G401 (cell line): Measurements from ENCODE around the gene SPEF2. TPM values are rescaled to one million over a fixed set of nuclear protein-coding genes. Genes with fewer than 3 reads are reported as not detected.
"Not testable (repeated sequence)": the region's sequence is repeated elsewhere in the genome, so short reads cannot be mapped to it uniquely, and the experiment has no call there.

ENCODE experiments used
- DNase-seq: peaks from one replicate; pipeline ENCODE4 v3.0.0-alpha.2; 2015; ENCODE audit warnings: low spot score
- in situ Hi-C: cut with HindIII; loops from 2 replicates; pipeline ENCODE4 v1.10.0; 2016; ENCODE audit warnings: low sequenced_read_pairs, mixed read lengths
- total RNA-seq: library from RNA; depleted of rRNA; stranded (reverse); fragments of >200 nt; shearing (Covaris generic); gene quantifications from 2 replicates; pipeline ENCODE4 v1.2.3, GENCODE V29; 2014

Gene SPEF2
- total RNA-seq, 1 experiment from 2014 or later, result 4.9 TPM

DNA sequence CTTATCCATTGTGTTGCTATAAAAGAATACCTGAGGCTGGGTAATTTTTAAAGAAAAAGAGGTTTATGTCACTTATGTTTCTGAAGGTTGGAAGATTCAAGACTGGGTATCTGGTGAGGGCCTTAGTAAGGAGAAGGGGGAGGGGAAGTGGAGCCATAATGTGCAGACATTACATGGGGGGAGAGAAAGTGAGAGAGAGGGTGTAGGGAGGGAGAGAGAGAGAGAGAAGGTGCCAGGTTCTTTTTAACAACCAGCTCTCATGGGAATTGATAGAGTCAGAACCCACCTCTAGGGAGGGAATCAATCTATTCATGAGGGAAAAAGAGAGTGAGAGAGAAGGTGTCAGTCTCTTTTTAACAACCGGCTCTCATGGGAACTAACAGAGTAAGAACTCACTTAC lies 29.5 kb downstream of the SPEF2 start:
- in situ Hi-C loops, result no loop called here
- DNase-seq, result no peak

GRCh38 chr5:35647712-35648111 lies 30.0 kb downstream of the SPEF2 start:
- DNase-seq, result no peak
- in situ Hi-C loops, result no loop called here

DNA sequence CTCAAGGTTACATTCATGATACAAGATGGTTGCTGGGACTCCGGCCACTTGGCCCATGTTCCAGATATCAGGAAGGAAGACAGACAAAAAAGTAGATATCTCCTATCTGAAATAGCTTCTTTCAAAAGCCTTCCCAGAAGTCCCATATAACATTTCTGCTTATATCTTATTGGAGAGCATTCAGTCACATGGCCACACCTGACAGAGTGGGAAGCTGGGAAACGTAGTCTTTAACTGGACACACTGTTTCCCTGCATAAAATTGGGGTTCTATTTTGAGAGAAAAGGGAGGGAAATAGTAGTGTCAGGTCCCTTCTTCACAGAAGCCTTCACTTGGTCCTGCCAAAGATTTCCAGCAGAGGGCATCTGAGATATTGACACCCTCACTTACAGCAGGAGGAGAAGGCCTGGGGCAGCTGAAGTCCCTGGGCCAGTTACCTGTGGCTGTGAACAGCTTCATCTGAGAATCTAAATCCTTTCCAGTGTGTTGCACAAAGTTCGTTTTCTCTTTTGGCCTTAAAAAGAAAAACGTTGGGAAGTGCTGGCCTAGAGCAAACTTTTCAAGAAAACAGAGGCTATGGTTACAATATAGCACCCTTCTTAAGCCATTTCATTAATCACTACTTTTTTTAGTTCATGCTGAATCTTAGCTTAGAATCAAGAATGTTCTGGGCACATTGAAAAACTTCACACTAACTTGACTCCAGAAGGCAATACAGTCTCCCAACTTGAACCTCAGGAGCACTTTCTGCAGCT lies 33.5 kb downstream of the SPEF2 start:
- in situ Hi-C loops, result no loop called here

GRCh38 chr5:35656721-35657120 lies 39.1 kb downstream of the SPEF2 start:
- in situ Hi-C loops, result no loop called here
- no peak for DNase-seq

More for the DNA sequence above, 33.5 kb downstream of the SPEF2 start:
- peak; percentile 11 for DNase-seq

- no peak for DNase-seq
- in situ Hi-C loops, result no loop called here
Measured at GRCh38 chr5:35657877-35658276, 40.2 kb downstream of the SPEF2 start.

- no peak for DNase-seq
- in situ Hi-C loops, result no loop called here
Measured at GRCh38 chr5:35659556-35659955, 41.9 kb downstream of the SPEF2 start.

DNA sequence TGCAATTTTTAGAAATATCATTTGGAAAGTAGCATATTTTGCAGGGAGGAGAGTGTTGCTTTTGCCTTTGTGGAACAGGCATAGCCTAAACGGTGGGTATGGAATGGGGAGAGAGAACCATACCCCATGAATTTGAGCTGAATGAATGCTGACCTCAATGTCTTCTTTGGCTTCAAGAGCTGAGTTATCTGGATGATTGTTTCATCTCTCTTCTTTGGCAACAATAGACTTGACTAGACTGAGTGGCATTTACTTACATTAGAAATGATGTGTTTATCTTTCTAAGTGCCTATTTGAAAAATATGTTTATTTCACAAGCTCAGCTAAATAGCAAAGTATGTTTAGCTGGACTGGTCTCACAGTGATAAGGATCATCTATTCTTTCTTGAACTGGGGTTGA lies 42.8 kb downstream of the SPEF2 start:
- DNase-seq, result no peak
- in situ Hi-C loops, result no loop called here

- in situ Hi-C loops, result no loop called here
Measured at GRCh38 chr5:35664584-35664983, 46.9 kb downstream of the SPEF2 start.

GRCh38 chr5:35665096-35665495 lies 47.4 kb downstream of the SPEF2 start:
- in situ Hi-C loops, result no loop called here
- no peak for DNase-seq

More at GRCh38 chr5:35664584-35664983, 46.9 kb downstream of the SPEF2 start:
- DNase-seq, result no peak

GRCh38 chr5:35668319-35668718 lies 50.7 kb downstream of the SPEF2 start:
- no peak for DNase-seq
- in situ Hi-C loops, result no loop called here

- in situ Hi-C loops, result no loop called here
- no peak for DNase-seq
Measured at GRCh38 chr5:35668794-35669193, 51.1 kb downstream of the SPEF2 start.

DNA sequence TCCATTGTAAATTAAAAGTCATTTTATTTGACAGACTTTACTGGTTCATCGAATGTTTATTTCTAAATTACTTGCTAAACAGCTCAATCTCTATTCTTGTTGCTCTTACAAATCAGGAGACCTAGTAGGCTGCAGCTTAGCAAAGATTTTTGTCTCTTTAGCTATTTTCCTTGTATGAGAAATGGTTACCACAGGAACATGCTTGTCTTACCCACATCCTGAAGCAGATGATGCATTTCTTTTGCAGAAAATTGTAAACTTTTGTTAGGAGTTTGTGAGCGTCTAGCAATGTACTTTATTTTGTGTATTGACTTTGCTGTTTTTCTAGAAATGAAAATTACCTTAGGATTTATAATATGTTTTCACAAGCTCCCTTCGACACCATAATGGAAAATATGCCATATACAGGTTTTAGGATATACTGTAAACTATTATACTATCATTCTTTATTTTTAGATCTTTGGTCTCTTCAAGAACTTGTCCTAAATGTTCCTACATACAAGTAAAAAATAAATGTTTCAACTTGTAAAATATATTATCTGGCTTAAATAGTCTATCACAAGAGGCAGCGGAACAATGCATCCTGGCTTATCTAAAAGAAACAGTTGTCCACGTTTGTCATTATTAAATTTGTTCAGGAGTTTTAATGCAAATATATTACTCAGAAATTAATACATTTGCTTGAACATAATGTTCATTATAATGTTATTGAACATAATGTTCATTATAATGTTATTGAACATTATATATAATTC lies 54.1 kb downstream of the SPEF2 start:
- DNase-seq, result no peak
- in situ Hi-C loops, result no loop called here

GRCh38 chr5:35672296-35672655 lies 54.6 kb downstream of the SPEF2 start:
- DNase-seq, in situ Hi-C loops: not testable (repeated sequence)

- in situ Hi-C loops, result no loop called here
- DNase-seq, result no peak
Measured at GRCh38 chr5:35672995-35673394, 55.3 kb downstream of the SPEF2 start.

GRCh38 chr5:35674049-35674448 lies 56.4 kb downstream of the SPEF2 start:
- DNase-seq, result no peak
- in situ Hi-C loops, result no loop called here

DNA sequence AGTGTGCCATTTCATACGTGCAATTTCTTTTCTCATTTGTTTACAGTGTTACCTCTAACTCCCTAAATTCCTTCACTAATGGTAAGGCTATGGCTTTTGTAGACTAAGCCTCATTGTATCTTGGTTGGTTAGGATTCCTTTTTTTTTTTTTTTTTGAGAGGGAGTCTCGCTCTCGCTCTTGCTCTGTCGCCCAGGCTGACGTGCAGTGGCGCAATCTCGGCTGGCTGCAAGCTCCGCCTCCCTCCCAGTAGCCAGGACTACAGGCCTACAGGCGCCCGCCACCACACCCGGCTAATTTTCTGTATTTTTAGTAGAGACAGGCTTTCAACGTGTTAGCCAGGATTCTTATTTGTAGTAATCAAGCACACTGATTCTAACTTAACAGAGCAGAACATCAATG lies 57.7 kb downstream of the SPEF2 start:
- DNase-seq, result no peak

DNA sequence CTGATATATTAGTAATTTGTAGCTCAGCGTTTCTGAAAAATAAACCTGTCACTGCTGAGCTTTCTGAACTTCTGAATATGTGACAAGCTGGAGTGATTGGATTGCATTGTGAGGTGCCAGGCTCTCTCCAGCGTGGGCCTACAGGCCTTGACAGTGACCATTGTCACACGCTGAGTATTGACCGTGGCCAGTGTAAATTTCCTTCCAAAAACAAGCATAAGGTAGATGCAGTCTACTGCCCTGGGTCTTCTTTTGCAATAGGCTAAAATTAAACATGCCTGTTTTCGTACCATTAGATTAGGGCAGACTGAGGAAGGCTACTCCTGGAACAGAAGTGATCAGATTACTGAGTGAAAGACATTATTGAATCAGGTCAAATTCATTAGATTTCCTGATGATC lies 60.2 kb downstream of the SPEF2 start:
- DNase-seq, result no peak
- in situ Hi-C loops, result no loop called here

More for the DNA sequence above, 57.7 kb downstream of the SPEF2 start:
- in situ Hi-C loops, result no loop called here

- in situ Hi-C loops, result no loop called here
- no peak for DNase-seq
Measured at GRCh38 chr5:35678661-35679060, 61.0 kb downstream of the SPEF2 start.

DNA sequence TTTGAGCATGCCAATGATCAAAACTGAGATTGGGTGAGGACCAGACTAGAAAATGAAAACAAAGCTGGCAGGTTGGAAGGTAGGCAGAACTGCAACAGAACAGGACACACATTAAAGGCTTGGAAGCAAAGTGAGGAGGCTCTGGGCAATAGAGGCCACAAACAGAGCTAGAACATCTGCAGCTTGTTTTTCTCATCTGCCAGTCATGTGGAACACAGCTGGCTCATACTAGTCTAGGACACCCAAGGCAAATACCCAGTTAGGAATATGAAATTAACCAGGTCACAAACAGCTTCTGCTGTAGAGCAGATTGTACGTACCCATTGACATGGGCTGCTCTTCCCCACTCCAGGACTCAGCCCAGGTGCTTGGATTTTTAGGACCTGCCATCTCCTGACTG lies 61.7 kb downstream of the SPEF2 start:
- DNase-seq, result no peak
- in situ Hi-C loops, result no loop called here

DNA sequence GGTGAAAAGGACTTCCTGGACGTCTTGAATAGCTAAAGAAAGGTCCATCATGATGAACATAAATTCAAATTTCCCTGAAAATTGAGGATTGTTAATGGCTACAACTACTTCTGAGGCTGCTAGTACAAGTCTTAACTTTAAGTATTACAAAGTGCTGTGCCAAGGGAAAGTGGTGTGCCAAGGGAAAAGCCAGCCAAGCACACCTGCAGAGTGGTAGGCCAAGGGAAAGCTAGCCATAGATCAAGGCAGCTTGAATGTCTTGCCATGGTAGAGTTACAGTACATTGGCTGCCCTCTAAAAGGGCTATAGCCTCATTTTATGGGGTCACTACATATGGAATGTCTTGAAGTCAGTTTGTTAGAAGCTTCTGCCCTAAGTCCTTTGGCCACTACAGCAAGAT lies 64.2 kb downstream of the SPEF2 start:
- in situ Hi-C loops, result no loop called here
- no peak for DNase-seq

DNA sequence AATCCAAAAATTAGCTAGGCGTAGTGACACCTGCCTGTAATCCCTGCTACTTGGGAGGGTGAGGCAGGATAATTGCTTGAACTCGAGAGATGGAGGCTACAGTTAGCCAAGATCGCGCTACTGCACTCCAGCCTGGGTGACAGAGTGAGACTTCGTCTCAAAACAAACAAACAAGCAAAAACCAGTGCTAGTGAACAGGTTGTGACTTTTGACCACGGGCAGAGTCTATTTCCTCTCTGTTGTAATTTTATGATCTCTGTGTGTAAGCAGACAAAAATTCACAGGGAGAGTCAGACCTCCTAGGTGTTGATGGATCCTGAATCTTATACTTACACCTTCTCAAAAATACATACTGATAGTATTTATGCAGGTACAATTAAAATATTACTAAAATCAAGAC lies 65.8 kb downstream of the SPEF2 start:
- DNase-seq, result no peak
- in situ Hi-C loops, result no loop called here
